BJ (cell line): Measurements from ENCODE around the gene EHF. TPM values are rescaled to one million over a fixed set of nuclear protein-coding genes. Genes with fewer than 3 reads are reported as not detected.

Experiments
- CTCF ChIA-PET: fragments of 350-600 bp; formaldehyde crosslinking; extraction: SDS; loops from one replicate; lab custom pipeline; 2021; ENCODE audit warnings: antibody characterized with exemption, inconsistent platforms; lab: Yijun Ruan, JAX
- POLR2A ChIA-PET: fragments of 300-600 bp; sonication (Branson Sonifier 250); formaldehyde crosslinking; extraction: SDS; loops from one replicate; lab custom pipeline; 2021; ENCODE audit warnings: antibody characterized with exemption; lab: Charles Lee
- DNase-seq: peaks from one replicate; pipeline ENCODE4 v3.0.0-alpha.2; 2011; ENCODE audit warnings: low read depth
- H3K27me3 ChIP-seq: 2 replicates; pipeline ENCODE4 v1.6.0; 2011; ENCODE audit warnings: low read length; ENCODE audit not compliant: control insufficient read depth, insufficient read depth
- H3K36me3 ChIP-seq: 2 replicates; pipeline ENCODE4 v1.5.1; 2011; ENCODE audit warnings: low read length; ENCODE audit not compliant: control insufficient read depth, insufficient read depth
- H3K4me3 ChIP-seq: 2 replicates; pipeline ENCODE4 v1.5.1; 2011; ENCODE audit warnings: low read depth, mild to moderate bottlenecking, control low read depth, low read length
- polyA plus RNA-seq: library from polyadenylated mRNA; depleted of rRNA; stranded (reverse); fragments of >200 nt; gene quantifications from 2 replicates; pipeline ENCODE4 v1.2.3, GENCODE V29; 2011
- TF ChIP-seq, protein P1 (sequence below): IDR thresholded peaks from 2 replicates; pipeline ENCODE4 v1.5.1; 2011; ENCODE audit warnings: low read depth, mild to moderate bottlenecking, control low read depth, inconsistent platforms, low read length, moderate library complexity; ENCODE audit not compliant: insufficient read depth

EHF gene
- polyA plus RNA-seq, 1 experiment: not detected

DNA sequence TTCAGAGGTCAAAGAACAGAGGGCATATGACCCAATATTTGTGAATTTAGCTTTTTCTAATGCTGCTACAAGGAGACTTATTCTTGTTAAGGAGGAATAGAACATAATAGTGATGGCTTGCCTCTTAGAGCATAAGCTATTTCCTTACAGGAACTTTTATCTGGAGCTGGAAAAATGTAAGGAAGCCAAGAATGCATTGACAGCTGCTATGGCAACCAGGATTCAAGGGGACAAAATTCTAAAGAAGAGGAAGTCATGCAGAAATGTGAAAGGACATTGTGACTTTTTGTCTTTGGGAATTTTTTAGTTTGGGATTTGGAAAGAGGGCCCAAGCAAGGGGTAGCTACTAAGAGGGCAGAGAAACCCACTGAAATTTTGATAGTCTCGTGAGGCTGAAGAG lies 51.1 kb downstream of the EHF start:
- H3K4me3 ChIP-seq: no peak overlapping the region
- no peaks in the 10 kb centered on the region for H3K27me3 ChIP-seq
- TF ChIP-seq, protein P1, sequence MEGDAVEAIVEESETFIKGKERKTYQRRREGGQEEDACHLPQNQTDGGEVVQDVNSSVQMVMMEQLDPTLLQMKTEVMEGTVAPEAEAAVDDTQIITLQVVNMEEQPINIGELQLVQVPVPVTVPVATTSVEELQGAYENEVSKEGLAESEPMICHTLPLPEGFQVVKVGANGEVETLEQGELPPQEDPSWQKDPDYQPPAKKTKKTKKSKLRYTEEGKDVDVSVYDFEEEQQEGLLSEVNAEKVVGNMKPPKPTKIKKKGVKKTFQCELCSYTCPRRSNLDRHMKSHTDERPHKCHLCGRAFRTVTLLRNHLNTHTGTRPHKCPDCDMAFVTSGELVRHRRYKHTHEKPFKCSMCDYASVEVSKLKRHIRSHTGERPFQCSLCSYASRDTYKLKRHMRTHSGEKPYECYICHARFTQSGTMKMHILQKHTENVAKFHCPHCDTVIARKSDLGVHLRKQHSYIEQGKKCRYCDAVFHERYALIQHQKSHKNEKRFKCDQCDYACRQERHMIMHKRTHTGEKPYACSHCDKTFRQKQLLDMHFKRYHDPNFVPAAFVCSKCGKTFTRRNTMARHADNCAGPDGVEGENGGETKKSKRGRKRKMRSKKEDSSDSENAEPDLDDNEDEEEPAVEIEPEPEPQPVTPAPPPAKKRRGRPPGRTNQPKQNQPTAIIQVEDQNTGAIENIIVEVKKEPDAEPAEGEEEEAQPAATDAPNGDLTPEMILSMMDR: no peak
- POLR2A ChIA-PET: no interaction called here
- CTCF ChIA-PET: interaction anchor here (1.0 kb wide), 1 partner anchor 85 kb away, joined by 4 read pairs; no protein-coding TSS in a partner anchor
- no peak for DNase-seq
- no peaks in the 10 kb centered on the region for H3K36me3 ChIP-seq

DNA sequence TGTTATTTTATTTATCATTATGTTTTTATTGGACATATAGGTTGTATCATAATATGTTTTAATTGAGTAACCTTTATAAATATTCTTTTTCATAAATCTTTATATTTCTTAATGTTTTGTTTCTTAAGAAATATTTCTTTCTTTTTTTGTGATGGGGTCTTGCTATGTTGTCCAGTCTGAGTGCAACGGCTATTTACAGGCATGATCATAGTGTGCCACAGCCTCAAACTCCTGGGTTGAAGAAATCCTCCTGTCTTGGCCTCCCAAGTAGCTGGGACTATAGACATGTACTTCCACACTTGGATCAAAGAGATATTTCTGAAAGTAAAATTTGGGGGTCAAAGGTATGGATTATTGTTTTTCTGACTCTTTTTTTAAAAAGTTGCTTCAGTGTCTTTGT lies 53.1 kb downstream of the EHF start:
- CTCF ChIA-PET: no interaction called here
- POLR2A ChIA-PET: no interaction called here
- Histone ChIP-seq H3K36me3 (no peaks in the 10 kb centered on the region), H3K27me3 (no peaks in the 10 kb centered on the region), H3K4me3 (no peak overlapping the region)
- no peak for DNase-seq
- TF ChIP-seq, protein P1: no peak

DNA sequence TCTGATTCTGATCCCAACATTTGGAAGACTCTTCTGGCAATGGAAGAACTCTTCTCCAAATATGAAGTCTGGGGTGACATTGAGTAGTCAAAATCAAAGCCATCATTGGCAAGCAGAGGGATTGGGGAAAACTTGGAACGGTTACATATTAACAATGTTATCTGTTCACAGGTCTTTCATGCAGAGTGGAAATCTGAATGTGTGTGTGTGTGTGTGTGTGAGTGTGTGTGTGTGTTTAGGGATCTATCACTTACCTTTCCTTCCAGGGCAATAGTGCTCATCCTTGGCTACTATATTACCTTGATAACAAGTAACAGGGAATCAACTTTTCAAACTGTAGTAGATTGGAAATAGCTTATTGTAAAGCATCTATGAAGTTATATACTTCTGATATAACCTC lies 55.3 kb downstream of the EHF start:
- CTCF ChIA-PET: interaction anchor here (1.4 kb wide), 1 partner anchor 9 kb away, joined by 5 read pairs; no protein-coding TSS in a partner anchor
- TF ChIP-seq, protein P1: no peak

DNA sequence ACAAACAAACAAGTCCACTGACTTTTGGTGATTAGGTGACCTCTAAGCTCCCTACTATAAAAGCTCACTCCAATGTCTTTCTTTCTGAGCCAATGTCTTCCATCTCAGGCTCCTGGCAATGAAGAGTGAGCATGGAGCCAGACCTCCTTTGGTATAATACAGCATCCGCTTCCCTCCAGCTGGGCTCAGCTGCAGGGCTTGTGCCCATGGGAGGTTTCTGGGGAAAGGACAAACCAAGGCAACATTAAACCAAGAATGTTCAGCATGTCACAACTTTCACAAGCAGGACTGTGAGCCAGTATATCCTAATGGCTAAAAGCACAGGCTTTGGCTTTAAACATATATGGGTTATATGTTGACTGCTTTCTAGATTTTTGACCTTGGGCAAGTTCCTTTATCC lies 58.8 kb downstream of the EHF start:
- H3K27me3 ChIP-seq: no peaks in the 10 kb centered on the region
- ChIA-PET POLR2A (no interaction called here), CTCF (interaction anchor here (1.3 to 2.6 kb wide), 4 partner anchors 9 to 16 kb away, joined by 3 to 7 read pairs (median 4); no protein-coding TSS in a partner anchor)
- no peak for DNase-seq
- H3K4me3 ChIP-seq: no peak overlapping the region
- no peaks in the 10 kb centered on the region for H3K36me3 ChIP-seq
- TF ChIP-seq, protein P1: no peak

More for the DNA sequence above, 55.3 kb downstream of the EHF start:
- no peak for DNase-seq
- no peaks in the 10 kb centered on the region for H3K36me3 ChIP-seq
- H3K27me3 ChIP-seq: no peaks in the 10 kb centered on the region
- H3K4me3 ChIP-seq: no peak overlapping the region
- POLR2A ChIA-PET: no interaction called here

DNA sequence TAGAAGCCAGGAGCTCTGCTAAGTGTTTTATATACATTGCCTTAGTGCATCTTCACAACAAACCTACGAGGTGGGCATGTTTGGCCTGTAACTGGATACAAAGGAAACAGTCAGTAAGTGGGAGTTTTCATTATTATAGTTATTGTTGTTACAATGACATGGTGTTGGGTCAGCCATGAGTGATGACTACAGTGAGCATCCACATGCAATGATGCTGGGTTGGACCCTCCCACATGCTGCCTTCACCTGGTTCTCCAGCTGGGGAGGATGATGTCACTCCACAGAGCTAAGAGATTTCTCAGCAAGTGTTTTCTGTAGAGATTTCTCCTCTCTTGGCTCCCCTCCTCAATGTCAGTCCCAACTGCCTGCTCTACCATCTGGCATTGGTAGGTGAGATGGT lies 59.3 kb downstream of the EHF start:
- TF ChIP-seq, protein P1: no peak
- ChIA-PET CTCF (interaction anchor here (1.3 to 2.6 kb wide), 4 partner anchors 10 to 16 kb away, joined by 3 to 7 read pairs (median 4); no protein-coding TSS in a partner anchor), POLR2A (no interaction called here)
- Histone ChIP-seq H3K4me3 (no peak overlapping the region), H3K36me3 (no peaks in the 10 kb centered on the region), H3K27me3 (no peaks in the 10 kb centered on the region)
- DNase-seq: no peak
